Measurements from ENCODE around the gene FHIT.

FHIT gene

GRCh38 chr3:60826511-60826910 is 424.7 kb downstream of the FHIT start:
- no peaks in the 10 kb centered on the region for H3K4me1 ChIP-seq (ENCODE audit: insufficient read depth, low read length)
- H3K27me3 ChIP-seq (ENCODE audit: control insufficient read depth in 1 of 2, insufficient read depth in 2 of 2, low read length in 2 of 2), result no peaks in the 10 kb centered on the region
- no peak overlapping the region for H3K4me3 ChIP-seq (ENCODE audit: low read depth in 1 of 2, low read length in 2 of 2)
- H3K9me3 ChIP-seq (ENCODE audit: low read length), result no peaks in the 10 kb centered on the region
- no peaks in the 10 kb centered on the region for H3K36me3 ChIP-seq (ENCODE audit: insufficient read depth, low read length)
- no peak overlapping the region for H3K27ac ChIP-seq (ENCODE audit: low read depth, low read length)
- H3K9ac ChIP-seq (ENCODE audit: low read length), result no peak overlapping the region

DNA sequence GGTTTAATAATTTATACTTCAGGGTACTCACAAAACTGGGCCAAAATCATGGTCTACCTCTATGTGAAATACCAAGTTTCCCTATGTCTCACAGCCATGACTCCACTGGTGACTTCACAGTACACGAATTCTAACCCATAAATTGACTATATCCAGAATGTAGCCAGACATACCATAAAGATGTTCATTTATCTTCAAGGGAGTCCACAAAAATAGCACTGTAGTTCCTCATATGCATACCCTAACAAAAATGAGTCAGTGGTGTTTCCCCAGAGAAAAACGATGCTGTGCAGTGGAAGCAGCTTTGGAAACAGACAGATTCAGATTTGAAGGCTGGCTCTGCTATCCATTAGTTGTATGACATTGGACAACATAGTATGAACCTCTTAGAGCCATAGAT is 438.8 kb downstream of the FHIT start:
- Histone ChIP-seq H3K9ac (ENCODE audit: low read length) (no peak overlapping the region), H3K4me3 (ENCODE audit: low read depth in 1 of 2, low read length in 2 of 2) (no peak overlapping the region), H3K27ac (ENCODE audit: low read depth, low read length) (no peak overlapping the region), H3K27me3 (ENCODE audit: control insufficient read depth in 1 of 2, insufficient read depth in 2 of 2, low read length in 2 of 2) (no peaks in the 10 kb centered on the region), H3K36me3 (ENCODE audit: insufficient read depth, low read length) (no peaks in the 10 kb centered on the region), H3K4me1 (ENCODE audit: insufficient read depth, low read length) (no peaks in the 10 kb centered on the region), H3K9me3 (ENCODE audit: low read length) (no peaks in the 10 kb centered on the region)

DNA sequence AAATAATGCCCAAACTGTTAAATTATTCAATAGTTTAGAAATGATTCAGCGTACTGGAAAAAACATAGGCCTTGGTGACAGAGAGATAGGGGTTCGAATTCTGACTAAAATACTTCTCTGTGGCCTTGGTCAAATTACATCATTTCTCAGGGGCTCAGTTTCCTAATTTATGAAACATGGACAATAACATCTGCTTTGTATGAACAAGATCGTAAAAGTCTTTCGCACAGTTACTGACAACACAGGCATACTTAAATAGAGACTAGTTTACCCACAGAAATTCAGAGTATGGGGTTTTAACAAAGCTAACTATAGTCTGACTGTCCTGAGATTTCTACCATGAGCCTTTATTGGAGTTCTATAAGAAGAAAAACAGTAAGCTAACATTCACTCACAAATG is 440.4 kb downstream of the FHIT start:
- Histone ChIP-seq H3K4me3 (ENCODE audit: low read depth in 1 of 2, low read length in 2 of 2) (no peak overlapping the region), H3K27me3 (ENCODE audit: control insufficient read depth in 1 of 2, insufficient read depth in 2 of 2, low read length in 2 of 2) (no peaks in the 10 kb centered on the region), H3K9ac (ENCODE audit: low read length) (no peak overlapping the region), H3K36me3 (ENCODE audit: insufficient read depth, low read length) (no peaks in the 10 kb centered on the region), H3K27ac (ENCODE audit: low read depth, low read length) (no peak overlapping the region), H3K9me3 (ENCODE audit: low read length) (no peaks in the 10 kb centered on the region), H3K4me1 (ENCODE audit: insufficient read depth, low read length) (no peaks in the 10 kb centered on the region)

GRCh38 chr3:60809857-60810610 is 441.2 kb downstream of the FHIT start:
- H3K4me3 ChIP-seq (ENCODE audit: low read depth in 1 of 2, low read length in 2 of 2), result no peak overlapping the region

DNA sequence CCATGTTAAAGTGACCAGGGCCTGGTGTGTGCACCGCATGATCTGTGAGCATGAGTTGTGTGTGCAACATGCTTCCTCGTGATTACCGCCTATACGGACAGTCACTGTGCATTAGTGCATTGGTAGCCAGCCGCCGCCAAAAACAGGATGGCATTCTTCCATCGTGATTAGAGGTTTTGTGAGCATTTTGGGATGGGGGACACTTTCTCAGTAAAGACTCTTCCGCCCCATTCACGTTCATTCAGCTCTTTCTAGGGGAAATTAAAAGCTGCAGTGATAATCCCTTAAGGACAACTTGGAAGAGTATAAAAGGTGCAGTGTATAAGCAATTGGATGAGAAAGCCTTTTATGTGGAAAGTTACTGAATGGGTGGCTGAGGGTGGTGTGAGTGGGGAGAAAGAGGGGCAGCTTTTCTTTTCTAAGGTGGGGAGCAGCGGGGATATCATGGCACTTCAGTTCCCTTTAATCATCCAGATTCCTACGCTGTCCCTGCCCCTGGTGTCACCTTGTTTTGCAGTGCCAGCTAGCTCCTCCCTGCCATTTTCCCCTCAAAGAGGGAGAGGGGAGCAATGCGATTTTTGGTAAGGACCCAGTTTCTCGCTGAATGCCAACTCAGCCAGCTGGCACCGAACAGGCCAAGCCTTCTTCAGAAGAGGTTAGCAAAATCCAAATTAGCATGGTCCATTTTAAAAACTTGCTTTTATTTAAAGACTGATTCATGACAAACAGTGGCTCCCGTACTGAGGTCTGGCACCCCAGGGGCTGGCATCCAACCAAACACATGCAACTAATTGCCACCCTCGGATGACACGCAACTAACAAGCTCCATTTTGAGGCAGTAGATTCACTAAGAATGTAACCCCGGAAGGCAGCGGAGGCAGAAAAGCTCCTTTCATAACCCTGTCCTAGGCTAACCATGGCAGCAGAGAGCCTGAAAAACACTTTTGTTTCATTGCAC is 447.8 kb downstream of the FHIT start:
- no peaks in the 10 kb centered on the region for H3K9me3 ChIP-seq (ENCODE audit: low read length)
- H3K27ac ChIP-seq (ENCODE audit: low read depth, low read length), result no peak overlapping the region
- H3K4me3 ChIP-seq (ENCODE audit: low read depth in 1 of 2, low read length in 2 of 2), result no peak overlapping the region
- H3K36me3 ChIP-seq (ENCODE audit: insufficient read depth, low read length), result no peaks in the 10 kb centered on the region
- no peak overlapping the region for H3K9ac ChIP-seq (ENCODE audit: low read length)
- no peaks in the 10 kb centered on the region for H3K27me3 ChIP-seq (ENCODE audit: control insufficient read depth in 1 of 2, insufficient read depth in 2 of 2, low read length in 2 of 2)
- H3K4me1 ChIP-seq (ENCODE audit: insufficient read depth, low read length), result no peaks in the 10 kb centered on the region

More at GRCh38 chr3:60809857-60810610, 441.2 kb downstream of the FHIT start:
- Histone ChIP-seq H3K27ac (ENCODE audit: low read depth, low read length) (no peak overlapping the region), H3K4me1 (ENCODE audit: insufficient read depth, low read length) (no peaks in the 10 kb centered on the region), H3K27me3 (ENCODE audit: control insufficient read depth in 1 of 2, insufficient read depth in 2 of 2, low read length in 2 of 2) (no peaks in the 10 kb centered on the region), H3K9ac (ENCODE audit: low read length) (no peak overlapping the region), H3K36me3 (ENCODE audit: insufficient read depth, low read length) (no peaks in the 10 kb centered on the region), H3K9me3 (ENCODE audit: low read length) (no peaks in the 10 kb centered on the region)

GRCh38 chr3:60801307-60801706 is 449.9 kb downstream of the FHIT start:
- no peak overlapping the region for H3K9ac ChIP-seq (ENCODE audit: low read length)
- no peaks in the 10 kb centered on the region for H3K4me1 ChIP-seq (ENCODE audit: insufficient read depth, low read length)

DNA sequence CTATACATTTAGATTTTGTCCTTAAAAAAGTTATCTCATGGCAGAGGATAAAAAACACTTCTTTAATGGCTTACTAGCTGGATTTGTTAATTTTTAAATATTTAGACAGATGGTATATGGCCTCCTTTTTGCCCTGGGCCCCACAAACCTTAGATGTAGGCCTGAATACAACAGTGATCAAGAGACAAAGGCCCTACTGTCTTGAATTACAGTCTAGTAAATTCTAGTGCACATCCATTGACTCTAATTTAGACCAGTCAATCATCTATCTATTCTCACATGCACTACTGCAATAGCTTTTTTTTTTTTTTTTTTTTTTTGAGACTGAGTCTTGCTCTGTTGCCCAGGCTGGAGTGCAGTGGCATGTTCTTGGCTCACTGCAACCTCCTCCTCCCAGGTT is 452.8 kb downstream of the FHIT start:
- no peaks in the 10 kb centered on the region for H3K27me3 ChIP-seq (ENCODE audit: control insufficient read depth in 1 of 2, insufficient read depth in 2 of 2, low read length in 2 of 2)
- no peak overlapping the region for H3K27ac ChIP-seq (ENCODE audit: low read depth, low read length)
- no peak overlapping the region for H3K9ac ChIP-seq (ENCODE audit: low read length)
- no peaks in the 10 kb centered on the region for H3K36me3 ChIP-seq (ENCODE audit: insufficient read depth, low read length)
- no peak overlapping the region for H3K4me3 ChIP-seq (ENCODE audit: low read depth in 1 of 2, low read length in 2 of 2)
- no peaks in the 10 kb centered on the region for H3K4me1 ChIP-seq (ENCODE audit: insufficient read depth, low read length)
- H3K9me3 ChIP-seq (ENCODE audit: low read length), result no peaks in the 10 kb centered on the region

More at GRCh38 chr3:60801307-60801706, 449.9 kb downstream of the FHIT start:
- H3K36me3 ChIP-seq (ENCODE audit: insufficient read depth, low read length), result no peaks in the 10 kb centered on the region
- H3K4me3 ChIP-seq (ENCODE audit: low read depth in 1 of 2, low read length in 2 of 2), result no peak overlapping the region
- H3K27ac ChIP-seq (ENCODE audit: low read depth, low read length), result no peak overlapping the region
- no peaks in the 10 kb centered on the region for H3K27me3 ChIP-seq (ENCODE audit: control insufficient read depth in 1 of 2, insufficient read depth in 2 of 2, low read length in 2 of 2)
- H3K9me3 ChIP-seq (ENCODE audit: low read length), result no peaks in the 10 kb centered on the region

DNA sequence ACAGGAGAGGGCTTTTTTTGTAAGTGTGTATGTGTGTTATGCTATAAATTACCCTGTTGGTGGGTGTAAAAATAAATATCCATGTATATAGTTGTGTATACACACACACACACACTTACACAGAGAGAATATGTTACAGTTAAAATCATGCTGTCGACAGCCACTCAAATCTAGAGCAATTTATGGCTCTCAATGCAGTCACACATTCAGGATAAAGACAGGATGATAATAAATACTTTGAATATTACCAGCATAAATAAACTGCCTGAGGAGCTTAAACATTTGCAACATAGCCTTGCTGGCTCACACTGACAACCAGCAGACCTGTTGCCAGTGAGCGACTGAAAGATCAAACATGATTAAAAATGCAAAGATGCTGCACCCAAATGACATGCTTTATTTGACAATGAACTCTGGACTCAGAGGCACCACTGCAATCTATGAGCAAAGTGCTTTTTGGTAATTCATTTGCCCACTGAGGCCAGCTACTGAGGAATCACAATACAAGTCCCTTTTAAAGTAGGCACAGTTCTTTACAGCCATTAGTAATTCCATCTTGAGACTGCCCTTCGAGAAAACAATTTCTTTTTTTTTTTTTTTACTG is 458.9 kb downstream of the FHIT start:
- H3K27ac ChIP-seq (ENCODE audit: low read depth, low read length), result no peak overlapping the region
- H3K9ac ChIP-seq (ENCODE audit: low read length), result no peak overlapping the region
- H3K4me1 ChIP-seq (ENCODE audit: insufficient read depth, low read length), result no peaks in the 10 kb centered on the region
- no peak overlapping the region for H3K4me3 ChIP-seq (ENCODE audit: low read depth in 1 of 2, low read length in 2 of 2)
- no peaks in the 10 kb centered on the region for H3K36me3 ChIP-seq (ENCODE audit: insufficient read depth, low read length)
- no peaks in the 10 kb centered on the region for H3K27me3 ChIP-seq (ENCODE audit: control insufficient read depth in 1 of 2, insufficient read depth in 2 of 2, low read length in 2 of 2)
- no peaks in the 10 kb centered on the region for H3K9me3 ChIP-seq (ENCODE audit: low read length)

DNA sequence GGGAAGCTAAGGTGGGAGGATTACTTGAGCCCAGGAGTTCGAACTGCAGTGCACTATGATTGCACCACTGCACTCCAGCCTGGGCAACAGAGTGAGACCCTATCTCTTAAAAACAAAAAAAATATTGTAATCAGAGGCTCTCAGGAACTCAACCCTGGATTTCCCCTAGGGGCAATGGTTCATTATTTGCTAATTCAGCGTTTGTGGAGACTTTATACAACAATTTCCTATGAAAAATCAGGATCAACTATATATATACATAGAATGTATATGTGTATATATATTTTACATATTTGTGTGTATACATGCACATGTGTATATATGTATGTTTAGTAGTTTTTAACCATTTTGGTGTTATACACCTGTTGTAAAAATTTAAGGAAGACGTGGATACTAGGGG is 463.1 kb downstream of the FHIT start:
- no peaks in the 10 kb centered on the region for H3K36me3 ChIP-seq (ENCODE audit: insufficient read depth, low read length)
- H3K27me3 ChIP-seq (ENCODE audit: control insufficient read depth in 1 of 2, insufficient read depth in 2 of 2, low read length in 2 of 2), result no peaks in the 10 kb centered on the region
- no peaks in the 10 kb centered on the region for H3K4me1 ChIP-seq (ENCODE audit: insufficient read depth, low read length)
- no peak overlapping the region for H3K27ac ChIP-seq (ENCODE audit: low read depth, low read length)
- no peak overlapping the region for H3K9ac ChIP-seq (ENCODE audit: low read length)
- H3K9me3 ChIP-seq (ENCODE audit: low read length), result peaks cover 6% of the 10 kb centered on the region
- H3K4me3 ChIP-seq (ENCODE audit: low read depth in 1 of 2, low read length in 2 of 2), result no peak overlapping the region

DNA sequence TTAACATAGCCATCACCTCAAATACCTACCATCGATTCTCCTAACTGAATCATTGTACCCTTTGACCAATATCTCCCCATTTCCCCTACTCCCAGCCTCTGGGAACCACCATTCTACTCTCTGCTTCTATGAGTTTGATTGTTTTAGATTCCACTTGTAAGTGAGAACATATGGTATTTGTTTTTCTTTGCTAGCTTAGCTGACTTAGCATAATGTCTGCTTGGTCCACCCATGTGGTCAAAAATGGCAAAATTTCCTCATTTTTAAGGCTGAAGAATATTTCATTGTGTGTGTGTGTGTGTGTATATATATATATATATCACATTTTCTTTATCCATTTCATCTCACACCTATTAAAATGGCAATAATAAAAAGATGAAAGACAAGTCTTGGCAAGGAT is 469.3 kb downstream of the FHIT start:
- Histone ChIP-seq H3K27ac (ENCODE audit: low read depth, low read length) (no peak overlapping the region), H3K27me3 (ENCODE audit: control insufficient read depth in 1 of 2, insufficient read depth in 2 of 2, low read length in 2 of 2) (no peaks in the 10 kb centered on the region), H3K36me3 (ENCODE audit: insufficient read depth, low read length) (no peaks in the 10 kb centered on the region), H3K4me1 (ENCODE audit: insufficient read depth, low read length) (no peaks in the 10 kb centered on the region), H3K4me3 (ENCODE audit: low read depth in 1 of 2, low read length in 2 of 2) (no peak overlapping the region), H3K9me3 (ENCODE audit: low read length) (peaks cover 6% of the 10 kb centered on the region), H3K9ac (ENCODE audit: low read length) (no peak overlapping the region)

GRCh38 chr3:60779637-60780036 is 471.6 kb downstream of the FHIT start:
- H3K4me3 ChIP-seq (ENCODE audit: low read depth in 1 of 2, low read length in 2 of 2), result no peak overlapping the region
- peaks cover 3% of the 10 kb centered on the region for H3K9me3 ChIP-seq (ENCODE audit: low read length)
- no peak overlapping the region for H3K27ac ChIP-seq (ENCODE audit: low read depth, low read length)

More at GRCh38 chr3:60779637-60780036, 471.6 kb downstream of the FHIT start:
- Histone ChIP-seq H3K27me3 (ENCODE audit: control insufficient read depth in 1 of 2, insufficient read depth in 2 of 2, low read length in 2 of 2) (no peaks in the 10 kb centered on the region), H3K4me1 (ENCODE audit: insufficient read depth, low read length) (no peaks in the 10 kb centered on the region), H3K9ac (ENCODE audit: low read length) (no peak overlapping the region), H3K36me3 (ENCODE audit: insufficient read depth, low read length) (no peaks in the 10 kb centered on the region)
